Measurements from ENCODE around the gene CHMP2A.

DNA sequence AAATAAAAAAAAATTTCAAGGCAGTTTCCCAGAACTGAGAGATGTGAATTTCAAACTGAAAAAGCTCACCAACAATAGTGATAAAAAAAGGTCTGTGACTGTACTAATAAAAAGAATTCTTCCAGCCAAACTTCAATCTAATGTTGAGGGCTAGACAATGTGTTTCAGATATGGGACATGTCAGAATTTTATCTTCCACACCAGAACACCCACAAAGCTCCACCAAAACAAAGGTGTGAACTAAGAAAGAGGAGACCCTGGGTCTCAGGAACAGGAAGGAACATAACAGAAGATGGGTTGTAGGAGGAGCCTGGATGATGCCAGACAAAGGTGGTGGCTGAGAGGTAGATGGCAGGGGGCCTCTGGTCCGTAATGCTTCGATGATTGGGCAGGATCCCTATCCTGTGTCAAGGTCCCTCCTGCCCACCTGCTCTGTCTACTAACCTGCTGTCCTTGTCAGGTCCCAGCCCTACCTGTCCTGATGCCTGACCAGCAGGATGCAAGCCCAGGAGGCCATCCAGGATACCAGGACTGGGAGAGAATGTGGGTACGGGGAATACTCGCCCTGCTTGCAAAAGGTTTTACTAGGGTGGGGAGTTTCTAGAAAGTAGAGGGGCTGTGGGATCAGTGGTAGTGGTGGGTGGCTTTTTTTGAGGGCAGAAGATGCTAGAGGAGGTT is 13.7 kb upstream of the CHMP2A start:
- TF ChIP-seq POLR2A (IDR thresholded peaks at IDR 0.05) = no peak
- TF ChIP-seq, protein P1, sequence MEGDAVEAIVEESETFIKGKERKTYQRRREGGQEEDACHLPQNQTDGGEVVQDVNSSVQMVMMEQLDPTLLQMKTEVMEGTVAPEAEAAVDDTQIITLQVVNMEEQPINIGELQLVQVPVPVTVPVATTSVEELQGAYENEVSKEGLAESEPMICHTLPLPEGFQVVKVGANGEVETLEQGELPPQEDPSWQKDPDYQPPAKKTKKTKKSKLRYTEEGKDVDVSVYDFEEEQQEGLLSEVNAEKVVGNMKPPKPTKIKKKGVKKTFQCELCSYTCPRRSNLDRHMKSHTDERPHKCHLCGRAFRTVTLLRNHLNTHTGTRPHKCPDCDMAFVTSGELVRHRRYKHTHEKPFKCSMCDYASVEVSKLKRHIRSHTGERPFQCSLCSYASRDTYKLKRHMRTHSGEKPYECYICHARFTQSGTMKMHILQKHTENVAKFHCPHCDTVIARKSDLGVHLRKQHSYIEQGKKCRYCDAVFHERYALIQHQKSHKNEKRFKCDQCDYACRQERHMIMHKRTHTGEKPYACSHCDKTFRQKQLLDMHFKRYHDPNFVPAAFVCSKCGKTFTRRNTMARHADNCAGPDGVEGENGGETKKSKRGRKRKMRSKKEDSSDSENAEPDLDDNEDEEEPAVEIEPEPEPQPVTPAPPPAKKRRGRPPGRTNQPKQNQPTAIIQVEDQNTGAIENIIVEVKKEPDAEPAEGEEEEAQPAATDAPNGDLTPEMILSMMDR (IDR thresholded peaks at IDR 0.05) = no peak

All from uterus (tissue), 2 donors.